Right hindlimb (tissue), 1 donor: ENCODE results near the gene FEM1C.

Experiments used
- DNase-seq: peaks from one replicate; pipeline ENCODE4 v3.0.0-alpha.2; 2018

Gene FEM1C

DNA sequence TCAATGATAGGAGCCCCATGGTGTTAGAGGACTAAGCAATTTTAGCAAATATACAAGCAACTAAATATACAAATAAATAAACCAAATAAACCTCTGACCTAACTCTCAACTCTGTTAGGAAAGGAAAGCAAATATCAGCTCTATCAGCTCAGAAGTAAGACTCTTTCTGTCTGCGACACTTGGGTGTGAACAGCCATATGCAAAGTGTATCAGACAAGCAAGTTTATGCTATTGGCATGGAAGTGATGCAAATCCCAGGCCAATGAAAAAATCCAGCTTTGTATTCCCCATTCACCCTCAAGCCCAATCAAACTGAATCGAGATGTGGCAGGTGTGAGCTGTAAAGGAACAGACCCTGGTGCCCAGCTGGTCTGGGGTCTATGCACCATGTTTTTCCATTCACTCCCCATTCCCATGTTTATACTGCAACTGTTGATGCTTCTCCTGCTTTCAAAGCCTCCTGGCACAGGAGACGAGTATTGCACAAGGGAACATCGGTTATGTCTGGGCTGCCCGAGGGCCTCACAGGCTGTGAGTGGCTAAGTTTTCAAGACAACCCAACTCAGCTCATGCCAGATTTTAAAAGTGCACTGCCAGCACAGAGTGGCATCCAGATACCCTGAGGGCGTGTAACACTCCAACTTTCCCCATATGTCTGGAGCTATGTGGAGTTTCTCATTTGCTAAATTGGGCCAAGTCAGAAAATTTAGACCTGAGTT is 73.1 kb downstream of the FEM1C start:
- DNase-seq: no peak

DNA sequence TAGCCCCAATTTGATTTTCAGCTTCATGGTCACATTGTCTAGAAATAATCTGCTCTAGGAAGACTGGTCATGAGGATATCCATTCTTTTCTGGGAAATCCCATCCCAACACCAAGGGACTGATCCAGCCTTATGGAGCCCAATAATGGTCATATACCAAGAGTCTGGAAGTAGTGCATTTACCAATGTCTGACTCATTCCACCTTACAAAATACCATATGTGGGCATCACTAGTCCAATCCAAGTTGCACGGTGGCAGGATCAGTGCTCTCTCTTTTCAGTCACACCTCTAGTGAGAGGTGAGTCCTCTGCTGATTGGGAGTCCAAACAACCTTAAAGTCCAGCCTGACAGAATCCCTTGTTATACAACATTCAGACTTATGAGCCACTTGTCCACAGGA is 73.7 kb downstream of the FEM1C start:
- DNase-seq: no peak
